ENCODE measurements around the gene SOX5. TPM values are rescaled to one million over a fixed set of nuclear protein-coding genes. Genes with fewer than 3 reads are reported as not detected.
A peak's percentile ranks its signal among the peaks of the same experiment; 100 is the strongest.

The SOX5 gene
- total RNA-seq, 1 experiment from 2014 or later: not detected

GRCh38 chr12:23921099-23921856 is 28.2 kb downstream of the SOX5 start:
- TF ChIP-seq, protein P1, sequence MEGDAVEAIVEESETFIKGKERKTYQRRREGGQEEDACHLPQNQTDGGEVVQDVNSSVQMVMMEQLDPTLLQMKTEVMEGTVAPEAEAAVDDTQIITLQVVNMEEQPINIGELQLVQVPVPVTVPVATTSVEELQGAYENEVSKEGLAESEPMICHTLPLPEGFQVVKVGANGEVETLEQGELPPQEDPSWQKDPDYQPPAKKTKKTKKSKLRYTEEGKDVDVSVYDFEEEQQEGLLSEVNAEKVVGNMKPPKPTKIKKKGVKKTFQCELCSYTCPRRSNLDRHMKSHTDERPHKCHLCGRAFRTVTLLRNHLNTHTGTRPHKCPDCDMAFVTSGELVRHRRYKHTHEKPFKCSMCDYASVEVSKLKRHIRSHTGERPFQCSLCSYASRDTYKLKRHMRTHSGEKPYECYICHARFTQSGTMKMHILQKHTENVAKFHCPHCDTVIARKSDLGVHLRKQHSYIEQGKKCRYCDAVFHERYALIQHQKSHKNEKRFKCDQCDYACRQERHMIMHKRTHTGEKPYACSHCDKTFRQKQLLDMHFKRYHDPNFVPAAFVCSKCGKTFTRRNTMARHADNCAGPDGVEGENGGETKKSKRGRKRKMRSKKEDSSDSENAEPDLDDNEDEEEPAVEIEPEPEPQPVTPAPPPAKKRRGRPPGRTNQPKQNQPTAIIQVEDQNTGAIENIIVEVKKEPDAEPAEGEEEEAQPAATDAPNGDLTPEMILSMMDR (IDR thresholded peaks at IDR 0.05; ENCODE audit: unreplicated experiment): no peak
- Mint-ChIP-seq H3K27ac (ENCODE audit: unreplicated experiment) (no peak overlapping the region), H3K36me3 (ENCODE audit: insufficient read depth, unreplicated experiment) (no peaks in the 10 kb centered on the region), H3K27me3 (ENCODE audit: unreplicated experiment) (no peaks in the 10 kb centered on the region), H3K9me3 (ENCODE audit: low read depth, unreplicated experiment) (no peaks in the 10 kb centered on the region), H3K4me1 (ENCODE audit: low read depth, unreplicated experiment) (no peaks in the 10 kb centered on the region), H3K4me3 (ENCODE audit: low read depth, unreplicated experiment) (no peak overlapping the region)
- no peak for DNase-seq
- BruUV-seq (replicated peaks): no TSS peak
- CTCF ChIA-PET: no interaction called here
- intact Hi-C loops (cut with micrococcal nuclease; ENCODE audit: unreplicated experiment): no loop called here

DNA sequence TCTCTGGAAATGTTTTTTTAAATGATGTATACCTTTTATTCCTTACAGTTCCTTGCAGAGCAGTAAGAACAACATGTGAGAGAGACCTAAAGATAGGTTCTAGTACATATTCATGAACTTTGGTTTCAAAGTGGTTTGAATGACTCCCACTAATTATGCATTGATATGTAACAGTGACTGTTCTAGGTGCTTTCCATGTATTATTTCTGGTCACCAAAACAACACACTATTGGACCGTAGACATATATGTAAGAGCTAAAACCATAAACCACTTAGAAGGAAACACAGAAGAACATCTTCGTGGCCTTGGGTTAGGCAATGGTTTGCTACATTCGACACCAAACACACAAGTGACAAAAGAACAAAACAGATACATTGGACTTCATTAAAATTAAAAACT is 37.9 kb downstream of the SOX5 start:
- no peak overlapping the region for H3K27ac Mint-ChIP-seq (ENCODE audit: unreplicated experiment)
- TF ChIP-seq, protein P1 (IDR thresholded peaks at IDR 0.05; ENCODE audit: unreplicated experiment): no peak
- H3K27me3 Mint-ChIP-seq (ENCODE audit: unreplicated experiment): no peaks in the 10 kb centered on the region
- H3K4me1 Mint-ChIP-seq (ENCODE audit: low read depth, unreplicated experiment): no peaks in the 10 kb centered on the region
- BruUV-seq (replicated peaks): no TSS peak
- CTCF ChIA-PET: no interaction called here
- no peak for DNase-seq
- no peaks in the 10 kb centered on the region for H3K36me3 Mint-ChIP-seq (ENCODE audit: insufficient read depth, unreplicated experiment)
- no peak overlapping the region for H3K4me3 Mint-ChIP-seq (ENCODE audit: low read depth, unreplicated experiment)
- intact Hi-C loops (cut with micrococcal nuclease; ENCODE audit: unreplicated experiment): no loop called here
- H3K9me3 Mint-ChIP-seq (ENCODE audit: low read depth, unreplicated experiment): no peaks in the 10 kb centered on the region

- Mint-ChIP-seq H3K4me3 (ENCODE audit: low read depth, unreplicated experiment) (no peak overlapping the region), H3K4me1 (ENCODE audit: low read depth, unreplicated experiment) (no peaks in the 10 kb centered on the region), H3K27me3 (ENCODE audit: unreplicated experiment) (no peaks in the 10 kb centered on the region), H3K9me3 (ENCODE audit: low read depth, unreplicated experiment) (no peaks in the 10 kb centered on the region), H3K27ac (ENCODE audit: unreplicated experiment) (no peak overlapping the region), H3K36me3 (ENCODE audit: insufficient read depth, unreplicated experiment) (no peaks in the 10 kb centered on the region)
- intact Hi-C loops (cut with micrococcal nuclease; ENCODE audit: unreplicated experiment): no loop called here
- CTCF ChIA-PET: no interaction called here
- TF ChIP-seq, protein P1 (IDR thresholded peaks at IDR 0.05; ENCODE audit: unreplicated experiment): no peak
- no TSS peak for BruUV-seq (replicated peaks)
- no peak for DNase-seq
These were observed 39.9 kb downstream of the SOX5 start for GRCh38 chr12:23909551-23909950.

DNA sequence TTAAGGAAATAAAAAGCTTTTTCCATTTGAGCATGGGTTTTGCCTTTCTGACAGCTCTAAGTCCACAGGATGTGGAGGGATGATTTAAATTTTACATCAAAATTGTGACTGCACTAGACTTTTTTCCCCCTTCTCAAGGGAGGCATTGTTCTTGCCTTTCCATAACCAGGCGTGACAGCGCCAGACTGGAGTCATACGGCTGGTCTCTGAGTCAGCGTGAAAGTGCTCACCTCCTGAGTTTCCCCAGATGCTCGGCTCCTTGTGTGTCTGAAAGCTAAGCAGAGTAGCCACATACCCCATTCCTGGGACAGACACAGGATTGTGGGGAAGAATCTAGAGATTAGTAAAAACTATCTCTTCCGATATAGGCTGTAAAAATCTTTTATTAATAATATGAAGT is 43.1 kb downstream of the SOX5 start:
- Mint-ChIP-seq H3K36me3 (ENCODE audit: insufficient read depth, unreplicated experiment) (no peaks in the 10 kb centered on the region), H3K4me1 (ENCODE audit: low read depth, unreplicated experiment) (no peaks in the 10 kb centered on the region), H3K27me3 (ENCODE audit: unreplicated experiment) (no peaks in the 10 kb centered on the region), H3K4me3 (ENCODE audit: low read depth, unreplicated experiment) (no peak overlapping the region), H3K9me3 (ENCODE audit: low read depth, unreplicated experiment) (peaks cover 3% of the 10 kb centered on the region), H3K27ac (ENCODE audit: unreplicated experiment) (no peak overlapping the region)
- no TSS peak for BruUV-seq (replicated peaks)
- intact Hi-C loops (cut with micrococcal nuclease; ENCODE audit: unreplicated experiment): no loop called here
- TF ChIP-seq, protein P1 (IDR thresholded peaks at IDR 0.05; ENCODE audit: unreplicated experiment): no peak
- CTCF ChIA-PET: no interaction called here
- DNase-seq: peak; percentile 47
